GM18907 (cell line): Measurements from ENCODE around the gene SLITRK3.
A peak's percentile ranks its signal among the peaks of the same experiment; 100 is the strongest.
"Not testable (repeated sequence)": the region's sequence is repeated elsewhere in the genome, so short reads cannot be mapped to it uniquely, and the experiment has no call there.

ENCODE experiments used
- ATAC-seq: cut with Tn5 transposase; IDR thresholded peaks from one replicate; pipeline ENCODE4 v1.9.1; 2021; ENCODE audit warnings: mild to moderate bottlenecking, moderate library complexity; ENCODE audit not compliant: unreplicated experiment

The SLITRK3 gene

DNA sequence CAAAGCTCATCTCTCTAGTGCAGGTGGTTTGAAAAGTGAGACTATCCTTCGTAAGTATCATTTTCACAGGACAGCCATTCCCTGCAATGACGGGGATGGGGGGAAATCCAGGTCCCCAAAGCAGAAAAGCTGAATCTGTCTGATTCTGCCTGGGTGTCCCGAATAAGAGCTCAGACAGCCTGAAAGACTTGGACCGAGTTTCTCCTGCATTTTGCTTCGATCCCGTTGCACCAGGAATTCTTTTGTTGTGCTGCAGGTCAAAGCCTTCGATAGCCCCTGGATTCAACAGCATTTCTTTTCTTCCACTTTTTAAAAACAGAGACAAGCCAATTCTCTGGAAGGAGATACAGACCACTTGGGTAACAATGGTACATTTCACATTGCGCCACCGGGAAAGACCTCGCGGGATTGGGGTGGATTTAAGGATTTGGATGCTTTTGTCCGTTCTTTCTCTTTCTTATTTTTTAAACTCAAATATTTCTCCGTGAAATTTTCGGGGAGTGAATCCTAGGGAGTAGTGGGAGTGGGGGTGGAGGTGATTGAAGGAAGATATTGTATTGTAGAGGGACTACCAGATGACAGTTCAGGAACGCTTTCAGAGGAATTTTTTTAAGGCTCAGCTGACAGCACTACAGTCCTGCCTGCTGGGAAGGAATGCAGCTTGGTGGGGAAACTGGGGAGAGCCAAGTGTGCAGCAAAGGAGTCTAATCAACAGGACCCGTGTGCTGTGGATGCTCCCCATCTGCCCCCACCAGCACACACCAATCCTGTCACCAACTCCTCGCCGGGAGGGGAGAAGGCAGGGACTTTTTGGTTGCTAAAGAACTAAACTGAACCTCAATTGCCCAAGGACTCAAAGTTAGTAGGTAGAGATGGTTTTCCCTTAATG lies 2.6 kb downstream of the SLITRK3 start:
- ATAC-seq = no peak

DNA sequence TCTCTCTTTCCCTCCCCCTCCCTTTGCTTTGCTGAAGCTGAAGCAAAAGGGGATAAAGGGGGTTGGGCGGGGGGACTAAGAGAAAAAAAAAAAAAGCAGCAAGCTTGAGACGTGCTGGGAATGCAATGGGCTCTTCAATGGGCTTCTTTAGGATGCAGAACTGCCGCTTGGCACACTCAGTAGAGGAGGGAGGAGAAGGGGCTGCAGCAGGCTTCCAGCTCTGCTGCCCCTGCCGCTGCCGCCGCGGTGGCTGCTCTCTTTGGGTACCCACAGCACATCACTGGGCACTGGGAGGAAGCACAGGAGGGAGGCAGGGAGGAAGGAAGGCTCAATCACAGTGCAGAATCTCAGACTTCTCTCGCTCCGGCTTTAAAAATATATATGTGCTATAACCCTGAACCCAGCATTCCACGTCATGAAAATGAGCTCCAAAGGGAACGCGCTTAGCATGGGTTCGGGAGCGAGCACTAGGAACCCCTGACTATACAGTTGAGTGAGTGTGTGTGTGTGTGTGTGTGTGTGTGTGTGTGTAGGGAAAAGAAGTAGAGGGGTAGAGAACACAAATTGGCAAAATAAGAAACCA lies 3.5 kb downstream of the SLITRK3 start:
- no peak for ATAC-seq

DNA sequence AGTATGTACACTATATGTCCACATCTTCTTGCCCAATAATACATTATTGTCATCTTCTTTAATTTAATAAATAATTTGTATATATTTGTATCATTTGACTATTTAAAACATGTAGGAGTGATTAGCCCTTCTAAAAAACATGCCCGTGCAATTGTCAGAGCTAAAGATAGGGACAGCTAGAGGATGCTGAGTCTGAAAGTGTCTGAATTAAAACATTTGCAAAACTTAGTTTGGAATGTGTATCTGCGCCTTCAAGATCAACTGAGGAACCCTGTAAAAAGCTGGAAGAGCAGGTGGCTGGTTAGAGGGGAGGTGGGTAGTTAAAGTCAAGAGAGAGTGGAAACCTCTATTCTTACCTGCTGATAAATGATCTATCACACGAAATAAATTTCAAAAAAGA lies 4.7 kb downstream of the SLITRK3 start:
- ATAC-seq = no peak

DNA sequence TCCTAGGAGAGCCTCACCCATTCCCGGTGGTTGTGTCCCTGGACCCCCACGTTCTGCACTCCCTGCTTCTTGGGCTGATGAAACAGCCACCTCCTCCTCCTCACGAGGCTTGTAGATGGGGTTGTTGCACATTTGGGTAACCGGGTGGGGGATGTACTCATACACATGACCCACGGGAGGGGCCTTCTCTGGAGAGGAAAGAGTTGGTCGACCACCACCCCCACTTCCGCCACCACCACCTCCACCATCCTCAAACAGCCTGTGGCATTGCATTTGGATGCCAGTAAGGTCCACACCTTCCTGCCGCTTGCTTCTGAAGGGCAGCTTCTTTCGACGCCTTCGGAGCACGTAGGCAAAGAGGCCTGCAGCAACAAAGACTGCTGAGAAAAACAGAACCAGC lies 7.7 kb downstream of the SLITRK3 start:
- no peak for ATAC-seq

DNA sequence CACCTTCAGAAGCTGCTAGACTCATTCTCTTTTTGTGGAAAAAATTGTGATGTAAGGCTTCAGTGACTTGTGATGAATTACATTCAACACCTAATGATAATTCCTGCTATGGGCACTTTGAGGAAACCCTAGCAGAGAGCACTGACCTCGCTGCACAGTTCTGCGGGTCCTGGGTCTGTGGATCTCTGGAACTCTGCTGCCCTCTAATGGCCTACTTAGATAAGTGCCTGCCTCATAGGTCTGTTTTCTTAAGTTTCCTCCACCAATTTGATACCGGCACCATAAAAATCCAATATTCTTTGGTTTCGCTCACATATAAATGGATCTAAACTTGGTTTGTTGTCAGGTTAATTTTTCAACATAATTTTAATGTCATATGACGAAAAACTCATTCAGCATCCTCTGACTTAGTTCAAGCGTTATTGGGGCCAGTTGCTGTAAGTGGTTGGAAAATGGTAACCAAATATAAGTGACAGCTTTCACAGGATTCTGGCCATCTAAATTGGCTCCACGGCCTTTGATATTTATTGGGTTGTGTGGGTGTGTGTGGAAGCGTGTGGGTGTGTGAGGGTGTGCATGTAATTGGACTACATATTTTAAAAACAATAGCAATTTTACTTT lies 10.4 kb downstream of the SLITRK3 start:
- peak; percentile 97 for ATAC-seq

DNA sequence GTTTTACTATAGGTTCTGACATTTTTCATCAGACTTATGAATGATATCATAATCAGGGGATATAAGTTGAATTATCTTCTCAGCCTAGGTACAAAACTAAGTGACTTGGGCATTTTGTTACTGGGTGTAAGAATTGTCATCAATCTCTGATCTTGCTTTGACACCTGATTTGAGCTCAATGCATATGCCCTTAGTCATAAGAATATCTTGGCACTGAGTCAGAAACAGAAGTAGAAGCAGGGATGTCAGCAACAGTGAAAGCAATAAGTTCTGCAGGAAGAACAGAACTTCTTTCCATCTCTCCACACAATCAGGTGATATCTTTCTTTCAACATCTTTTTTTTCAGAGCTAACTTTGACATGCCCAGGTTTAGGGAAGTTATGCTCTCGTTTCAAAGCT lies 14.6 kb downstream of the SLITRK3 start:
- ATAC-seq = no peak

DNA sequence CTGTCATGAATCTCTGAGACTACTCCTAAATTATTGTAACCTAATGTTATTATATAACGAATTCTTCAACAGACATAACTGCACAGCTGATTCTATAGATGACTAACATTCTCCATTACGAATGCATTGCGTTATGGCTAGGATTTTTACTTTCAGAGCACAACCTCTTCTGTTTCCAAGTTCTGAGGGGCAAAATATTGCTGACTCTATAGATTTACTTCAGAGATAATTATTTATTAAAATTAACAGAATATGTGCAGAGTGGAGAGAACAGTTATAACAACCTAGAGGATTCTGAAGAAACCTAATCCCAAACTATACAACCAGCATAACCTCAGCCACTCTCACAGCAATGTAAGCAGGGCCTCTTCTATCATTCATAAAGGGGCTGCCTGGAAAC lies 25.9 kb downstream of the SLITRK3 start:
- no peak for ATAC-seq

DNA sequence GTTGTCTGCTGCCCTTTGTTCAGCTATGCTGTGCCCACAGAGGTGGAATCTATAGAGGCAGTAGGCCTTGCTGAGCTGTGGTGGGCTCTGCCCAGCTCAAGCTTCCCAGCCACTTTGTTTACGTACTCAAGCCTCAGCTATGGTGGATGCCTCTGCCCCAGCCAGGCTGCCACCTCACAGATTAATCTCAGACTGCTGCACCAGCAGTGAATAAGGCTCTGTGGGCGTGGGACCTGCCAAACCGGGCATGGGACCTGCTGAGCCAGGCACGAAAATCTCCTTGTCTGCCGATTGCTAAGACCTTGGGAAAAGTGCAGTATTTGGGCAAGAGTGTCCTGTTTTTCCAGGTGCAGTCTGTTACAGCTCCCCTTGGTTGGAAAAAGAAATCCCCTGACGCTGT lies 26.8 kb downstream of the SLITRK3 start:
- ATAC-seq = no peak

DNA sequence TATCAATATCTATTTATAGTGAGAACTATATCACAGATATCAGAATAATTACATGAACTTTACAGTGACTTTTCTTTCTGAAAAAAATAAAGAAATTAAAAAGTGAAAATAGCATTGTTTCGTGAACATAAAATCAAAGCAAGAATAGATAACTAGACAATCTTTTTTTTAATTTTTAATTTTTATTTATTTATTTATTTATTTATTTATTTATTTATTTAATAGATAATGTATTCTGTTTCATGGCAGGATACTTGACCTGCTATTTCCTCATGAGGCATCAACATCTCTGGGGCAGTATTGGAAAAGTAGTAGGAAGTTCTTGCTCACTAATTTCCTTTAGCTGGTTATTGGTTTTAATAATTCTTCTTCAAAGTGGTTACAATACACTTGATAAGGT lies 33.3 kb downstream of the SLITRK3 start:
- no peak for ATAC-seq

DNA sequence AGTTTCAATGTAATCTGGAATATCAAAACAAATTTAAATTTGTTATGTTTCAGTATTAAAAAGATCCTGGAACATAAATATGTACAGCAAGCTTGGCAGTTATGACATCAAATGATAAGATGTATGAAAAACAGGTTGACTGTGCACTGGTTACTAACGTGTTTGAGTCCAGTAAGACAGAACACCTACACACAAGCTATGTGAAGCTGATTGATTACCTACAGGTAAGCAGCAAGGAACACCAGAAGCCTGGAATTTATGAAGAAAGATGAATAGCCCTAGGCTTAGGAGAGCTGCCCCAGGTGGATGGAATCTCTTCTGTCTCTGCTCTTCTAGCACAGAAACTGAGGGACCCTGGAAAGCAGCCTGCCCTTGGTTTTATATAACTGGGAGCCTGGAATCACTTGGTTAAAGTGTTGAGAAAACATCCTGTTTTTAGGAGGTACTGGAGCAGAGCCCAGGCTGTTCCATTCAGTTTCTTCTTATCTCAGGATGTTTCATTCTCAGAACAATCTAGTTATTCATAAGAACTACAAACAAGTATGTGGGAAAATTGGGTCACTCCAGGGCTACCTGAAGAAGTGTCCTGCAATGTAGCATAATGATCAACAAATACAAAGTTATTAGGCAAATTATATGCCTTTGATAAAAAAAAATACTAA lies 36.3 kb downstream of the SLITRK3 start:
- no peak for ATAC-seq

DNA sequence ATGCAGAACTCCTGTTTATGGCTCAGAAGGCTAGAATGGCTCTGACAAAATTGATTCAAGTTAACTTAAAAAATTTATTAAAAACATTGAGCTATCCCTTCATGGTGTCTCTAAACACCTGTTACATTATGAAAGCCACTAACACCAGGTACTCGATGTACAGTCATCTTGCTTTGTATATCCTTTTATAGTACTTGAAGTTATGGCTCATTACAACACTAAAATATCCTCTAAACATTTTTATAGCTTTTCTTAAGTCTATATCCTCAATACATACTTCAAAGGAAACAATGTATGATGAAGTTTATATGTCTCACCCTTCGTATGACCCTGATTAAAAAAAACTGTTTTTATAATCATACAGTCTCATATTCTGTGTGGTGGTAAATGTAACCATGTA lies 38.2 kb downstream of the SLITRK3 start:
- ATAC-seq = no peak

DNA sequence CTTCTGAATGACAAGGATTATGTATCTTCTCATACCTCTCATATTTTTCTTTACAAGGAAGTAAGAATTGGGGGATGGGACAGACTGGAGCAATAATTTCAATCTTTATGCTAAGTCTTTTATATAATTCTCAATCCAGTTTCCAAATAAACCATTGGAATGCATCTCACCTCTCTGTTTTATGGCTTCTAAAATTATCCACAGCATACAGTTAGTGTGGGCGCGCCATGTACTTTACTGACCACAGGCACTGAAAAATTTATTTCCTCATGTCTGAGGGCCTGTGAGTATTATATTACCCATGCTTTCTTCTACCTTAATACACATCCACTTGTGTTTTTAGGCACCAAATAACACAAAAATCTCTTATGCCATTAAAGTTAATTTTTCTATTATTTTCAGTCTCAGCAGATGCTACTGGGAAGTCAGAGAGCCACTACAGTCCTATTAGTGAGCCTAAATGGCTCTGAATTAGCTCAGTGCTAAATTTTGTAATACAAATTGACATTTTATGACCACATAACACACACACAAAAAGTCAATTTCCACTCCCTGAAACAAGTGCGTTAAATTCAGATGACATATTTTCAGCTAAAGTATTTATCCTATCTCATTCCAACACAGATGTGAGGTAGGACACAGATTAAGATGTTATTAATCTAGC lies 39.3 kb downstream of the SLITRK3 start:
- no peak for ATAC-seq

DNA sequence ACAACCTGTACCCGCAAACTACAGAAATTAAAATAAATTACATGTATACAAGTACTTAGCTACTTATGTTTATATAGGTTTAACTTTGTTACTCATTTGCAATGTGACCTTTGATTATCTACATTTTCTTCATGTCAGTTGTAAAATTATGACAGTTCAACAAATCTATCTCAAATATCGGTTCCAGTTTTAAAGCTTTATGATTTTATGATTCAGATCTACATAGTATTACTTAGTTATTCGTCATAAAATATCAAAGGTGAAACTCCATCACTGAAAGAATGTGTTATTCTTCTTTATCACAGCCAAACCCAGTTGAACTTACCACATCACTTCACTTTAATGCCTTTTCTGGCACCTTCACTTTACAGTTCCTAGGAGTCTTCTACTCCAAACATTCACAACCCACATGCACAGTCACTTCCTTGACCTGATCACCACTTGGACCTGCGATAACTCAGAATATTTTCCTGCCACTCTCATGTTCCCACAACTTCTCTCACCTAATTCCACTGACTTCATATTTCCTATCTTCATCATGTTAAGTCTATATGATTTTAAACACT lies 47.2 kb downstream of the SLITRK3 start:
- ATAC-seq = no peak

DNA sequence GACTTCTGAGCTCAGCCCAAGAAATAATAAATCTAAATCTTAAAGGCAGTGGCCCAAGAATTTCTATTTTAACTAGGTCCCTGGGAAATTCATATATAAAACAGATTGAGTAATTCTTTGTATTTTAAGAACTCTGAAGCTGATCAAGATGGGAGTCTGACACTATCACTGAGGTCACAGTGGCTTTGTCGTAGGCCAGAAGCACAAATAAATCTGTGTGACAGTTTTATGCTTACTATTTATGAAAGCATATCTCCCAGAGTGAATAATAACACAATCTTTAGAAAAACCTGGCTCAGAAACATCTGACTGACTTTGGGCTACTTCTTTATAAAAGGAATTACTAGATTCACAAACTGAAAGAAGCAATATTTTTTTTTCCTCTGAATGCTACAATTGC lies 51.9 kb downstream of the SLITRK3 start:
- no peak for ATAC-seq

DNA sequence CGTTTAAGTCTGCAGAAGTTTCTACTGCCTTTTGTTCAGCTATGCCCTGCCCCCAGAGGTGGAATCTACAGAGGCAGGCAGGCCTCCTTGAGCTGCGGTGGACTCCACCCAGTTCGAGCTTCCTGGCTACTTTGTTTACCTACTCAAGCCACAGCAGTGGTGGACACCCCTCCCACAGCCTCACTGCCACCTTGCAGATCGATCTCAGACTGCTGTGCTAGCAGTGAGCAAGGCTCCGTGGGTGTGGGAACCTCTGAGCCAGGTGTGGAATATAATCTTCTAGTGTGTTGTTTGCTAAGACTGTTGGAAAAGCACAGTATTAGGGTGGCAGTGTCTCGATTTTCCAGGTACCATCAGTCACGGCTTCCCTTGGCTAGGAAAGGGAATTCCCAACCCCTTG lies 56.3 kb downstream of the SLITRK3 start:
- not testable (repeated sequence) for ATAC-seq
